Heart right ventricle (tissue), 16 donors: ENCODE measurements around the gene KCNQ5. TPM values are rescaled to one million over a fixed set of nuclear protein-coding genes. Genes with fewer than 3 reads are reported as not detected.

Experiments used
- ATAC-seq, 8 donors: fragments of 200-7000 bp; cut with Tn5 transposase; one replicate each; pipeline ENCODE4 v1.9.1; 2020; ENCODE audit warnings: mild to moderate bottlenecking in 8 of 8, moderate library complexity in 8 of 8, moderate number of reproducible peaks in 1 of 8
- DNase-seq, 2 donors: peaks; one replicate each; pipeline ENCODE4 v3.0.0-alpha.2; 2020
- H3K27ac ChIP-seq, 10 donors: fragments of 200-600 bp; sonication (generic) in 2 of 10; one replicate each; pipeline versions ENCODE4 v1.5.0 to v1.8.0; 2020 to 2022; ENCODE audit warnings: mild to moderate bottlenecking in 3 of 10
- H3K27me3 ChIP-seq, 7 donors: fragments of 200-600 bp; one replicate each; pipeline ENCODE4 v1.8.0; 2021 to 2022; ENCODE audit warnings: mild to moderate bottlenecking in 2 of 7
- H3K36me3 ChIP-seq, 9 donors: fragments of 200-600 bp; sonication (generic) in 1 of 9; one replicate each; pipeline versions ENCODE4 v1.5.0 to v1.8.0; 2020 to 2022; ENCODE audit warnings: mild to moderate bottlenecking in 2 of 9
- H3K4me1 ChIP-seq, 9 donors: fragments of 200-600 bp; sonication (generic) in 1 of 9; one replicate each; pipeline versions ENCODE4 v1.5.0 to v1.8.0; 2020 to 2022; ENCODE audit warnings: mild to moderate bottlenecking in 4 of 9
- H3K4me3 ChIP-seq, 10 donors: fragments of 200-600 bp; sonication (generic) in 2 of 10; one replicate each; pipeline versions ENCODE4 v1.5.0 to v1.8.0; 2020 to 2022; ENCODE audit warnings: mild to moderate bottlenecking in 7 of 10, moderate library complexity in 2 of 10
- H3K9me3 ChIP-seq, 11 donors: fragments of 200-600 bp in 10 of 11; sonication (generic) in 2 of 11; one replicate each; pipeline versions ENCODE4 v1.5.0 to v1.8.0; 2013 to 2022; ENCODE audit warnings: mild to moderate bottlenecking in 2 of 11, control low read depth in 1 of 11, moderate library complexity in 1 of 11
- WGBS, 2 donors: extraction: QIAGEN DNeasy Blood & Tissue Kit; methylation state at CpG; one replicate each; pipeline ENCODE4 v1.1.7; 2013; ENCODE audit warnings: inconsistent platforms in 1 of 2; 5-methylcytosine and 5-hydroxymethylcytosine counted together
- intact Hi-C, 10 donors: fragments of 100-400 bp; cut with DNase I; formaldehyde crosslinking; loops; one replicate each; pipeline versions ENCODE4 v1.11.1 to v1.14.2; 2022
- polyA plus RNA-seq, 2 donors: library from polyadenylated mRNA; stranded (reverse); fragments of 200-250 nt; gene quantifications; one replicate each; pipeline ENCODE4 v1.2.3, GENCODE V29; 2013
- total RNA-seq, 10 donors: library from RNA; stranded (reverse); fragmentation: NEBNext Ultra II Directional in 3 of 10; extraction: Animal tissue kit (Norgen Biotek cat#: 25700) in 3 of 10; gene quantifications; one replicate each; pipeline versions ENCODE4 v1.2.1 to v1.2.4, GENCODE V29; 2021 to 2023
- TF ChIP-seq, protein P1 (sequence below), 9 donors: fragments of 200-600 bp; sonication (generic) in 2 of 9; IDR thresholded peaks; one replicate each; pipeline versions ENCODE4 v1.5.0 to v1.8.0; 2021 to 2022; ENCODE audit warnings: antibody characterized with exemption in 9 of 9, mild to moderate bottlenecking in 5 of 9, moderate library complexity in 1 of 9
- donor health status: Arrhythmogenic right ventricular cardiomyopathy.
- donor health status: ischemic (EF 13 %, LVEDD 7.1; RV severe dilation, severe dysfunction).
- donor health status: healthy with polysubstance abuse.
- donor health status: DM: no; HTN: yes; CAD: no.
- donor health status: DM: no; HTN: no; CAD: no.
- donor health status: ischemic (EF 25% LVEDD 6.9; RV normal size, moderate dysfunction).
- donor health status: ischemic (EF 25% LVEDD 5.7; RV mildly dilated, moderate dysfunction).
- donor health status: healthy.
- donor health status: DM: yes; HTN: yes; CAD: no.
- donor health status: Ischemic cardiomyopathy.
- donor health status: ischemic (EF 35%, LVEDD 5.7; RV mildly dilated, moderate dysfunction).
- donor health status: nonischemic (EF 11% LVEDD 7.7; RV severe dilation, severe dysfunction).
- donor health status: DM: yes; HTN: yes; CAD: no.
- donor health status: PGD.
- donor health status: ischemic (EF 29% LVEDD 5.4; RV normal size, mild dysfunction).
- donor health status: nonischemic (EF 23%, LVEDD 6.1; RV moderate dilation, normal function).

The KCNQ5 gene
- total and polyA plus RNA-seq, 12 donors: under 0.01 to 0.15 (median 0.12) TPM; not detected in 9

DNA sequence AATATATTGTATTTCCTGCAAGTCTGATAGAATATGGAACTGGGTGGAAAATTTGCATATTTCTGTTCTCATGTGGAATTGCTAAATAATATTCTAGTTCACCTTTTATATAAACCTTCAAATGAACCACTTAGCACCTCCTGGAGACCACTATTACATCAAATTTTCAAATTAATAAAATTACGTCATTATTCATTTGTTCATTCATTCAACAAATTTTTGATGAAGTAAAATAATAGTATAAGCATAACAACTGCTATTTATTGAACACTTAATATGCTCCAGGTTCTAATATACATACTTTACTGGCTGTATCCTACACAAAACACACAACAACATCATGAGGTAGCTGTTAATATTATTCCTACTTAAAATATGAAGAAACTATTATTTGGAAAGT lies 215.1 kb downstream of the KCNQ5 start:
- WGBS, 2 donors: 94 to 98% methylated on average over 1 of the region's 1 CpG
- no peak overlapping the region for H3K27ac ChIP-seq
- no peaks in the 10 kb centered on the region for H3K9me3 ChIP-seq
- ATAC-seq (no peak), DNase-seq (no peak)
- H3K36me3 ChIP-seq: no peaks in the 10 kb centered on the region
- intact Hi-C loops: no loop called here
- H3K4me1 ChIP-seq: peaks cover 0 to 5% (median 0%) of the 10 kb centered on the region in 9 donors
- H3K27me3 ChIP-seq: no peaks in the 10 kb centered on the region
- TF ChIP-seq, protein P1, sequence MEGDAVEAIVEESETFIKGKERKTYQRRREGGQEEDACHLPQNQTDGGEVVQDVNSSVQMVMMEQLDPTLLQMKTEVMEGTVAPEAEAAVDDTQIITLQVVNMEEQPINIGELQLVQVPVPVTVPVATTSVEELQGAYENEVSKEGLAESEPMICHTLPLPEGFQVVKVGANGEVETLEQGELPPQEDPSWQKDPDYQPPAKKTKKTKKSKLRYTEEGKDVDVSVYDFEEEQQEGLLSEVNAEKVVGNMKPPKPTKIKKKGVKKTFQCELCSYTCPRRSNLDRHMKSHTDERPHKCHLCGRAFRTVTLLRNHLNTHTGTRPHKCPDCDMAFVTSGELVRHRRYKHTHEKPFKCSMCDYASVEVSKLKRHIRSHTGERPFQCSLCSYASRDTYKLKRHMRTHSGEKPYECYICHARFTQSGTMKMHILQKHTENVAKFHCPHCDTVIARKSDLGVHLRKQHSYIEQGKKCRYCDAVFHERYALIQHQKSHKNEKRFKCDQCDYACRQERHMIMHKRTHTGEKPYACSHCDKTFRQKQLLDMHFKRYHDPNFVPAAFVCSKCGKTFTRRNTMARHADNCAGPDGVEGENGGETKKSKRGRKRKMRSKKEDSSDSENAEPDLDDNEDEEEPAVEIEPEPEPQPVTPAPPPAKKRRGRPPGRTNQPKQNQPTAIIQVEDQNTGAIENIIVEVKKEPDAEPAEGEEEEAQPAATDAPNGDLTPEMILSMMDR (IDR thresholded peaks at IDR 0.05): no peak
- H3K4me3 ChIP-seq: no peak overlapping the region

DNA sequence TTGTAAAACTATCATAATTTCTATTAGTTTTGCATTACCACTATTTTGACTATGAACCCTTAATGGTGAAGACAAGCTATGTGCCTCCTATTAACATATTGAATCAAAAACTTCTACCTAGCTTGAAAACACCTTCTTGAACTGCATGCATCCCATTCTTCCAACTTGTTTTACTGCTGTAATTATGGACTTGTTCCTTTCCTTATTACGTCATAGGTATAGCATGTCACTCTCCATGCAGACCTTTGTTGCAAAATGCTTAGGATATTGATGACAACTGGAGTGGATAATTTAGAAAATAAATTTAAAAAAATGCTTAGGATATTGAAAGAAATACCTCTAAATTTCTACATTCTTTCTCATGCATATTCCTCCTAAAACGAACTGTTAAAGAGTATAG lies 219.3 kb downstream of the KCNQ5 start:
- H3K4me3 ChIP-seq: no peak overlapping the region
- no peak overlapping the region for H3K27ac ChIP-seq
- DNase-seq: no peak
- no peaks in the 10 kb centered on the region for H3K27me3 ChIP-seq
- intact Hi-C loops: no loop called here
- no peaks in the 10 kb centered on the region for H3K4me1 ChIP-seq
- H3K36me3 ChIP-seq: no peaks in the 10 kb centered on the region
- 80 to 83% methylated on average over 2 of the region's 2 CpGs for WGBS, 2 donors
- TF ChIP-seq, protein P1 (IDR thresholded peaks at IDR 0.05): no peak
- peaks cover 0 to 6% (median 0%) of the 10 kb centered on the region in 11 donors for H3K9me3 ChIP-seq
- ATAC-seq: no peak

DNA sequence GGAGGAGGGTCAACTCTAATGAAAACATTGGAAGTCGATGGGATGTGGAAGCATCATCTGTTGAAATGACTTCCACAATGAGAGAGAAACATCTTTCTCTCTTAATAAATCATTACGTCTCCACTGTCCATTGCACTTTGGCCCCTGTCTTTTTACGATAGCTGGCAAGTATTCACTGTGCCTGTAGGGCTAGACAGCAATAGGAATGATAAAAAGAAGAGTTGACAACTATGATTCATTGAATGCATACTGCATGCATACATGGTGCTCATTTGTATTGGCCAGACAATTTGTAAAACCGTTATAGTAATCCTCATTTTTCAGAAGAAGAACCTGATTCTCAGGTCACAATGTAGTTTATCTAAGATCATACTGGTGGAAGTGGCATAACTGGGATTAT lies 220.3 kb downstream of the KCNQ5 start:
- Histone ChIP-seq H3K36me3 (no peaks in the 10 kb centered on the region), H3K4me1 (no peaks in the 10 kb centered on the region), H3K27me3 (no peaks in the 10 kb centered on the region), H3K27ac (no peak overlapping the region), H3K9me3 (peaks cover 0 to 6% (median 0%) of the 10 kb centered on the region in 11 donors), H3K4me3 (no peak overlapping the region)
- DNase-seq (no peak), ATAC-seq (no peak)
- WGBS, 2 donors: 65 to 73% methylated on average over 4 of the region's 4 CpGs
- TF ChIP-seq, protein P1 (IDR thresholded peaks at IDR 0.05): no peak
- intact Hi-C loops: no loop called here

GRCh38 chr6:72844614-72845013 lies 222.8 kb downstream of the KCNQ5 start:
- Histone ChIP-seq H3K9me3 (peaks cover 0 to 6% (median 0%) of the 10 kb centered on the region in 11 donors), H3K36me3 (no peaks in the 10 kb centered on the region), H3K4me3 (no peak overlapping the region), H3K27me3 (no peaks in the 10 kb centered on the region), H3K4me1 (no peaks in the 10 kb centered on the region), H3K27ac (no peak overlapping the region)
- no peak for DNase-seq
- no peak for ATAC-seq
- TF ChIP-seq, protein P1 (IDR thresholded peaks at IDR 0.05): no peak
- intact Hi-C loops: no loop called here
- 62 to 71% methylated on average over 4 of the region's 4 CpGs for WGBS, 2 donors
